DOHH2 (cell line): ENCODE measurements around the gene GALNTL6.

Experiments
- H3F3A ChIP-seq: fragments of 200-600 bp; sonication (generic), shearing (Covaris generic); 2 replicates; pipeline ENCODE4 v1.6.0; 2016; ENCODE audit warnings: antibody characterized with exemption, mild to moderate bottlenecking; ENCODE audit not compliant: control insufficient read depth, insufficient read depth
- H3K27ac ChIP-seq: fragments of 200-600 bp; sonication (generic); 2 replicates; pipeline ENCODE4 v1.5.1; 2014; ENCODE audit warnings: low read depth, mild to moderate bottlenecking, low read length, moderate library complexity
- H3K27me3 ChIP-seq: fragments of 200-600 bp; sonication (generic); 2 replicates; pipeline ENCODE4 v1.6.1; 2014; ENCODE audit warnings: mild to moderate bottlenecking, low read length, mixed read lengths; ENCODE audit not compliant: control insufficient read depth
- H3K36me3 ChIP-seq: fragments of 200-600 bp; sonication (generic); 2 replicates; pipeline ENCODE4 v1.6.1; 2014; ENCODE audit warnings: mild to moderate bottlenecking, low read length, moderate library complexity, mixed read lengths; ENCODE audit not compliant: control insufficient read depth
- H3K4me1 ChIP-seq: fragments of 200-600 bp; sonication (generic); 2 replicates; pipeline ENCODE4 v1.6.1; 2014; ENCODE audit warnings: mild to moderate bottlenecking, low read length, mixed read lengths; ENCODE audit not compliant: control insufficient read depth
- H3K4me2 ChIP-seq: fragments of 200-600 bp; sonication (generic); 2 replicates; pipeline ENCODE4 v1.6.0; 2014; ENCODE audit warnings: mild to moderate bottlenecking, low read length, moderate library complexity
- H3K4me3 ChIP-seq: fragments of 200-600 bp; sonication (generic); 2 replicates; pipeline ENCODE4 v1.5.1; 2014; ENCODE audit warnings: mild to moderate bottlenecking, low read length, mixed read lengths
- H3K79me2 ChIP-seq: fragments of 200-600 bp; sonication (generic); 2 replicates; pipeline ENCODE4 v1.6.1; 2014; ENCODE audit warnings: mild to moderate bottlenecking, low read length, mixed read lengths; ENCODE audit not compliant: control insufficient read depth
- H3K9me2 ChIP-seq: fragments of 200-600 bp; sonication (generic); replicated peaks from 2 replicates; pipeline ENCODE4 v1.6.1; 2014; ENCODE audit warnings: mild to moderate bottlenecking, low read length, mixed read lengths; ENCODE audit not compliant: control insufficient read depth
- H3K9me3 ChIP-seq: fragments of 200-600 bp; sonication (generic); 2 replicates; pipeline ENCODE4 v1.6.1; 2014; ENCODE audit warnings: antibody characterized with exemption, low read length, mixed read lengths; ENCODE audit not compliant: control insufficient read depth, insufficient read depth
- H4K20me1 ChIP-seq: fragments of 200-600 bp; sonication (generic); 2 replicates; pipeline ENCODE4 v1.6.0; 2014; ENCODE audit warnings: low read depth, mild to moderate bottlenecking, antibody characterized with exemption, low read length, moderate library complexity; ENCODE audit not compliant: control insufficient read depth, insufficient read depth
- CTCF ChIP-seq: fragments of 200-600 bp; sonication (generic); IDR thresholded peaks from one replicate; pipeline ENCODE4 v1.5.1; 2014; ENCODE audit warnings: antibody characterized with exemption, mild to moderate bottlenecking, low read depth, low read length; ENCODE audit not compliant: poor library complexity, severe bottlenecking
- EZH2phosphoT487 ChIP-seq: fragments of 200-600 bp; sonication (generic); IDR thresholded peaks from 2 replicates; pipeline ENCODE4 v1.6.1; 2017; ENCODE audit warnings: borderline replicate concordance, mild to moderate bottlenecking, antibody characterized with exemption, low read length, moderate library complexity, mixed read lengths

The GALNTL6 gene

DNA sequence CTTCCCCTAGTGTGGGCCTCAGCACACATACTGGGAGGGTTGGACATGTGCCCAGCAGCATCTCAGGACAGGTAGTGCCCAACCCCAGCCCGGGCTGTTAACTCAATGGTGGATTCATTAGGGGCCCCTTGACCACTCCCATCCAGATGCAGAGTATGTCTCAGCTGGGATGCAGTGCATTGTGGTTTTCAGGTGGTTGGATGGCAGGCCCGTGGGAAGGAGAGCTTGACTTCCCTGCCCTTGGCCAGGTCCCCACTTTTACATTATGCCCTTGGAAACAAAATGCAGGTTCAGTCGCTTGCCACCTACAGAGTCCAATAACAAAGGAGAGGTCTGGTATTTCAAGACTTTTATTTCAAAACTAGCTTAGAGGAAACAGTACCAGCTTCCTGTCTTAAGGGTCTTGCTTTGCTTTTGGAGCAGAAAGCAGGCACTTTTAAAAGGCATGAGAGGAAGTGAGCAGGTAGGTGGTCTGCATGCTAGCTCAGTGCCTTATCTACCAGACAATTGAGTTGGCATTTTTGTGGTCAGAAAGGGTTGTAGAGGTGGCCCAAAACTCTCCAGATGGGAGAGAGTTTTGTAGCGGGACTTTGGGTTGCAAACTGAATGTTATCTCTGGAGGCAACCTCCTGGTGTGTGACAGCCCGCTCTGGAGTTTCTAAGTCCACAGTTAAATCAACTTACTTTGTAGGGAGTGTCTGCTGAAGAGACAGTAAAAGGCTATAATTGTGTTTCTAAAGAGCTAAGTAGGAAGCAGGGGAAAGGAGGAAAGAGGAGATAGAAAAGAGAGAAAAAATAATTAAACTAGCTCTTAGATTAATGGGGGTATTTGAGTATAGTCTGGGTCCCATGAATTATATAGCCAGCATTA is 171.0 kb downstream of the GALNTL6 start:
- no peaks in the 10 kb centered on the region for H3K27me3 ChIP-seq
- H3K9me2 ChIP-seq: no peaks in the 10 kb centered on the region
- H3K9me3 ChIP-seq: no peaks in the 10 kb centered on the region
- H4K20me1 ChIP-seq: no peaks in the 10 kb centered on the region
- no peak overlapping the region for H3K4me3 ChIP-seq
- H3K4me1 ChIP-seq: no peaks in the 10 kb centered on the region
- H3K4me2 ChIP-seq: no peak overlapping the region
- H3K79me2 ChIP-seq: no peaks in the 10 kb centered on the region
- no peaks in the 10 kb centered on the region for H3F3A ChIP-seq
- H3K27ac ChIP-seq: no peak overlapping the region
- TF ChIP-seq EZH2phosphoT487: no peak
- no peak for TF ChIP-seq CTCF
- no peaks in the 10 kb centered on the region for H3K36me3 ChIP-seq

DNA sequence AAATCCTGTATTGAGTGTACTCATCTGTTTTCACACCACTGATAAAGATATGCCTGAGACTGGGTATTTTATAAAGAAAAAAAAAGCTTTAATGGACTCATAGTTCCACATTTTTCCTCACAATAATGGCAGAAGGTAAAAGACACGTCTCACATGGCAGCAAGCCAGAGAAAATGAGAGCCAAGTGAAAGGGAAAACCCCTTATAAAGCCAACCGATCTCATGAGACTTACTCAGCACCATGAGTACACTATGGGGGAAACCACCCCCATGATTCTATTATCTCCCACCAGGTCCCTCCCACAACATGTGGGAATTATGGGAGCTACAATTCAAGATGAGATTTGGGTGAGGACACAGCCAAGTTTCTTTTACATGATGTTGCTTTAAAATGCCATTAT is 171.9 kb downstream of the GALNTL6 start:
- no peak for TF ChIP-seq CTCF
- TF ChIP-seq EZH2phosphoT487: no peak
- Histone ChIP-seq H4K20me1 (no peaks in the 10 kb centered on the region), H3K4me1 (no peaks in the 10 kb centered on the region), H3K36me3 (no peaks in the 10 kb centered on the region), H3K4me3 (no peak overlapping the region), H3F3A (no peaks in the 10 kb centered on the region), H3K9me2 (no peaks in the 10 kb centered on the region), H3K4me2 (no peak overlapping the region), H3K9me3 (no peaks in the 10 kb centered on the region), H3K27me3 (no peaks in the 10 kb centered on the region), H3K27ac (no peak overlapping the region), H3K79me2 (no peaks in the 10 kb centered on the region)

- no peak for TF ChIP-seq EZH2phosphoT487
- Histone ChIP-seq H3K4me2 (no peak overlapping the region), H3K4me1 (no peaks in the 10 kb centered on the region), H4K20me1 (no peaks in the 10 kb centered on the region), H3K4me3 (no peak overlapping the region), H3K9me3 (no peaks in the 10 kb centered on the region; the same call in 1 of the 2 replicates), H3K27ac (no peak overlapping the region), H3K36me3 (no peaks in the 10 kb centered on the region), H3K27me3 (no peaks in the 10 kb centered on the region), H3F3A (no peaks in the 10 kb centered on the region), H3K79me2 (no peaks in the 10 kb centered on the region), H3K9me2 (no peaks in the 10 kb centered on the region)
Observed at GRCh38 chr4:171993247-171993646, 180.0 kb downstream of the GALNTL6 start.

GRCh38 chr4:172007889-172008288 is 194.7 kb downstream of the GALNTL6 start:
- no peaks in the 10 kb centered on the region for H3K79me2 ChIP-seq
- TF ChIP-seq CTCF: no peak
- TF ChIP-seq EZH2phosphoT487: no peak

More at GRCh38 chr4:172007889-172008288, 194.7 kb downstream of the GALNTL6 start:
- no peaks in the 10 kb centered on the region for H3K4me1 ChIP-seq
- no peak overlapping the region for H3K4me2 ChIP-seq
- H3K4me3 ChIP-seq: no peak overlapping the region
- H3K27ac ChIP-seq: no peak overlapping the region
- H4K20me1 ChIP-seq: no peaks in the 10 kb centered on the region
- H3K9me2 ChIP-seq: no peaks in the 10 kb centered on the region
- H3K9me3 ChIP-seq: no peaks in the 10 kb centered on the region
- H3K27me3 ChIP-seq: no peaks in the 10 kb centered on the region
- H3F3A ChIP-seq: no peaks in the 10 kb centered on the region
- H3K36me3 ChIP-seq: no peaks in the 10 kb centered on the region
